T47D (cell line): ENCODE measurements around the gene BCAS1.

ENCODE experiments used
- DNase-seq, 2 experiments: peaks; one replicate each; pipeline versions ENCODE4 v3.0.0 to v3.0.0-alpha.2; 2011 to 2012; ENCODE audit warnings: low read depth in 1 of 2, low spot score in 1 of 2
- JUND ChIP-seq: IDR thresholded peaks from 2 replicates; pipeline ENCODE4 v1.6.1; 2012; ENCODE audit warnings: low read depth
- in situ Hi-C: cut with HindIII; loops from 2 replicates; pipeline ENCODE4 v1.10.0; 2016; ENCODE audit warnings: low sequenced_read_pairs, low pct_unique_long_range_greater_than_20kb

Gene BCAS1

DNA sequence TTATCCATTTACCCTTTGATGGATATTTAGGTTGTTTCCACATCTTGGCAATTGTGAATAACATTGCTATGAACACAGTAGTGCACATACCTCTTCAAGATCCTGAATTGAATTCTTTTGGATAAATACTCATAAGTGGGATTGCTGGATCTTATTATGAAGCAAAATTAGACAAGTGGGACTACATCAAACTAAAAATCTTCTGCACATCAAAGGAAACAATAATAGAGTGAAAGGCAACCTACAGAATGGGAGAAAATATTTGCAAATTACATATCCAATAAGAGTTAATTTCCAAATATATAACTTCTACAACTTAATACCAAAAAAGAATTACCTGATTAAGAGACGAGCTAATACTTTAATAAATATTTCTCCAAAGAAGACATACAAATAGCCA is 38.4 kb upstream of the BCAS1 start:
- no peak for TF ChIP-seq JUND
- in situ Hi-C loops = no loop called here
- no peak for DNase-seq

DNA sequence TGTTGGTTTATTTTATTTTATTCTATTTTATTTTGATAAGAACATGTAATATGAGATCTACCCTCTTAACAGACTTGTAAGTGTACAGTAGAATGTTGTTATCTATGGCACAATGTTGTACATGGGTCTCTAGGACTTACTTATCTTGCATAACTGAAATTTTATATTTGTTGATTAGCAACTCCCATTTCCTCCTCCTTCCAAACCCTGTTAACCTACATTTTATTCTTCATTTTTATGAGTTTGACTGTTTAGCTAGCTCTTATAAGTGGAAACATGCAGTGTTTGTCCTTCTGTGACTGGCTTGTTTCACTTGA is 37.9 kb upstream of the BCAS1 start:
- no peak for TF ChIP-seq JUND
- no peak for DNase-seq
- in situ Hi-C loops = no loop called here

GRCh38 chr20:54107600-54108325 is 37.4 kb upstream of the BCAS1 start:
- in situ Hi-C loops = no loop called here
- TF ChIP-seq JUND = no peak
- no peak for DNase-seq

DNA sequence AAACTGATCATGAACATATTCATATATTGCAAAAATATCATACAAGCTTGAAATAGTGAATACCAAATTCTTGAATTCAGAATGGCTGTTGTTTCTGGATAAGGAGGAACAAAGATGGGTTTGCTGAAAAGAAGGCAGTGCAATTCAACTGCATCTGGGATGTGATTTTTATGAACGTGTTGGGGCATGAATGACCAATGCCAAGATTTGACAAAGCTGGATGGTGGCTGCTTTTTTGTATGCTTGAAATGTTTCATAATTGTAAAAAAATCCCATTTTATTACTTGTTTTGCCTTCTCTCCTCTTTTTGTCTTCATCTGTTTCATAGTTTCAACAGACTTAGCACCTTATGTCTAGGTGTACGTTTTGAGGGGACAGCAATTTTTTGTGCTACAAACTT is 36.8 kb upstream of the BCAS1 start:
- in situ Hi-C loops = no loop called here
- no peak for TF ChIP-seq JUND
- no peak for DNase-seq

DNA sequence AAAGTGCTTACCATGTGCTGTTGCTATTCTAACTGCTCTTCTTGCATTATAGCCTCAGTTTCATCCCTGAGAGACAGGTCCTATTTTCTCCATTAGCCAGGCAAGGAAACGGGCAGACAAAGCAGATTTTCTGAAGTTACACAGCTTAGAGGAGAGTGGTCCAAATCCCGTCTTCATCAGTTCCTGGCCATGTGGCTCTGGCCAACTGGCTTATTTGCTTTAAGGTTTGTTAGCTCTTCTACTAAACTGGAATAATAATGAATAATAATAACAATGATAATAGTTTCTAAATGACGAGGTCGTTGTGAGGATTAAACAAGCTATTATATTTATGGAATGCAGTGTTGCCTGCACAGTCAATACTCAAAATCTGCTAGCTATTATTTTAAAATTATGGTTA is 35.8 kb upstream of the BCAS1 start:
- in situ Hi-C loops = no loop called here
- DNase-seq = no peak
- no peak for TF ChIP-seq JUND

- DNase-seq = no peak
- TF ChIP-seq JUND = no peak
These were observed 35.3 kb upstream of the BCAS1 start for GRCh38 chr20:54105653-54106052.

DNA sequence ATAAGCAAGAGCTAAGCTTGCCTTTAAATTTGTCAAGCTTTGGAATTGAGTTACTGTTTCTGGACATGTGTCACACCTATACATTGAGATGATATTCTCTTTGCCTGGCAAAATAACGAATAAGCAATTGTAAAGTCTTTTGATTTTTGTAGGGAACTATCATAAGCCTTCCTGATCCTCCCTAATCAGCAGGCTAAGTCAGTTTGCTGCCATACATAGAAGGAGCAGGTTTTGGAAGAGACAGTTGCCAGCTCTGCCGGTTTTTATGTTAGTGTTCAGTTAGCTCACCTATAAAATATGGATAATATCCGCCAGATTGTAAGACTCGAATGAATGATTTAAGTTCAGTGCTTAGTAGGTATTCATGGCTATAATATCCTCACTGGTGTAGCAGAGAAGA is 34.4 kb upstream of the BCAS1 start:
- in situ Hi-C loops = no loop called here
- DNase-seq = no peak
- no peak for TF ChIP-seq JUND

More at GRCh38 chr20:54105653-54106052, 35.3 kb upstream of the BCAS1 start:
- in situ Hi-C loops = no loop called here

DNA sequence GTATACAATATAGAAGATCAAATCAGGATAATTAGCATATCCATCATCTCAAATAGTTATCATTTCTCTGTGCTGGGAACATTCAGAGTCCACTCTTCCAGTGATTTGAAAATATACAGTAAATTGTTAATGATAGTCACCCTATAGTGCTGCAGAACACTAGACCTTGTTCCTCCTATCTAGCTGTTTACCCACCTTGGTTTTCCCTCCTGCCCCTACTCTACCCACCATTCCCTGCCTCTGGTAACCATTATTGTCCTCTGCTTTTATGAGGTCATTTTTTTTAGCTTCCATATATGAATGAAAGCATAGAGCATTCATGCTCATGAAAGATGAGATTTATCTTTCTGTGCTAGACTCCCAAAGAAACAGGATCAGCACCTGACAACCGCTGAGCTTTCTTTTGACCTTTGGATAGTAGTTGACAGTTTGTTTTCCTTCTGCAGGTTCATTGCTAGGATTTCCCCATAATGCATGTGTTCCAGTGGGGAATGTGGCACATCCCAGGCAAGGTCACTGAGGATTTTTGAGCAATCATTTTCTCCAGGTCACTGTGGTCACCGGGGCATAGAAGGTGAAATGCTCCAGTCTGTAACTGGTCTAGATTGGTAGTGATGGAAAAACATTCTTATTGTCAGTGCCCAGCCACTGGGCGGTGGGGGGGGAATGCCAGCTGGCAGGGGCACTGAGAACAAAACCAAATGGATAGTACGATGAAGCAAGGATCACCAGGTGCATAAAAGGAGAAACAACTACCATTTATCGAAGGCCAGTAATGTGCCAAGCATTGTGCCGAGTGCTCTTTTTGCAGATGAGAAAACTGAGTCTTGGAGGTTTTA is 33.6 kb upstream of the BCAS1 start:
- no peak for DNase-seq
- in situ Hi-C loops = no loop called here
- TF ChIP-seq JUND = no peak

DNA sequence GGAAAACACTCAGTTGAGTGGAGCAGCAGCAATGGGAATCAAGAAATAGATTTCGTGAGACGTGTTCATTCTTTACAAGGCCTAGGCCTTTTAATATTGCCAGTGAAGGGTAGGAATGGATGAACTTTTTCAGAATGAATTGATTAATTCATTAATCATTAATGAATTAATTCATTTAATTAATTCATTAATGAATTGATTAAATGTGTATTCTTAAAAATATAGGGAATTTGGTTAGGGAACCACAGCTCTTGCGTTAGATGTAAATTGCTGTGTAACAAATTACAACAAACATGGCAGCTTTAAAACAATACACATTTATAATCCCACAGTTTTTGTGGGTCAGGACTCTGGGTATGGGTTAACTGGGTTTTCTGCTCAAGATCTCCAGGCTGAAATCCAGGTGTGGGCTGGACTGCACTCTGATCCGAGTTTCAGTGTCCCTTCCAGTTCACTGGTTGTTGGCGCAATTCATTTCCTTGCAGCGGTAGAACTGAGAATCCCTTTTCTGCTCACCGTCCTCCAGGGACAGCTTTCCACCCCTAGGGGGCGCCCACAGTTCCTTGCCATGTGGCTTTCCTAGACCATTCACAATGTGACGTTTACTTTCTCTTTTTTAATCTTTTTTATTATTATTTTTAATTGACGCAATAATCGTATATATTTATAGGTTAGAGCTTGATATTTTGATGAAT is 32.8 kb upstream of the BCAS1 start:
- in situ Hi-C loops = no loop called here
- no peak for TF ChIP-seq JUND
- peak; percentile 23 to 84 for DNase-seq

- DNase-seq = no peak
- TF ChIP-seq JUND = no peak
- in situ Hi-C loops = no loop called here
These were observed 32.1 kb upstream of the BCAS1 start for GRCh38 chr20:54102543-54102942.

GRCh38 chr20:54100563-54100962 is 30.2 kb upstream of the BCAS1 start:
- no peak for DNase-seq
- in situ Hi-C loops = no loop called here
- TF ChIP-seq JUND = no peak

DNA sequence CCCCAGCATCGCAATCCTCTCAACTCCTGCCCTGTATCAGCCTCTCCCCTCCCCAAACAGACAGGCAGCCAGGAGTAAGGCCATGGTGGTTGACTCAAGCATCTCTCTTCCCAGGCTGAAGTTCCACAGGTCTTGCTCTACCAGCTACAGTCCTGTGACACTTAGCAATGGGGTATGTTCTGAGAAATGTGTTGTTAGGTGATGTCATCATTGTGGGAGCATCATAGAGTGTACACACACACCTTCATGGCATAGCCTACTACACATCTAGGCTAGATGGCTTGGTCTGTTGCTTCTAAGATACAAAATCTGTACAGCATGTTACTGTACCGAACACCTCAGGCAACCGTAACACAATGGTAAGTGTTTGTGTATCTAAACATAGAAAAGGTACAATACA is 29.5 kb upstream of the BCAS1 start:
- no peak for DNase-seq
- in situ Hi-C loops = no loop called here
- no peak for TF ChIP-seq JUND

DNA sequence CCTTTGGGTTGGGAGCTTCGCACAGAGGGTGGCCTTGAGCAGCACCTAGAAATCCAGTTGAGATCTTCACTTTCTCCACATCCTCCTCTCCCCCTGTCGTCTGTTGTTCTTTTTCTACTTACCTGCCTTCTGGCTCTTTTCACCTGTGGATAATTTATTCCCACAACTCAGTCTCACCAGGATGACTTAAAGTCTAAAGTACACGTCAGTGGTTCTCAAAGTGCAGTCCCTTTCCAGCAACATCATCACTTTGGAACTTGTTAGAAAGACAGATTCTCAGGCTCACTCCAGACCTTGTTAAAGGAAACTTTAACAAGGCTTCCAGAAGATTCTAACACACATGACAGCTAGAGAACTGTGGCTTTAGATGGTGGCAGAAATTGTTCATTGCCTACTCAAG is 27.7 kb upstream of the BCAS1 start:
- TF ChIP-seq JUND = no peak
- DNase-seq = no peak
- in situ Hi-C loops = no loop called here
